HK-2 (cell line): ENCODE results near the gene GOLIM4.
A peak's percentile ranks its signal among the peaks of the same experiment; 100 is the strongest.
"Not testable (repeated sequence)": the region's sequence is repeated elsewhere in the genome, so short reads cannot be mapped to it uniquely, and the experiment has no call there.

ENCODE experiments used
- DNase-seq: peaks from one replicate; pipeline ENCODE4 v3.0.0-alpha.2; 2018; ENCODE audit not compliant: unreplicated experiment

Gene GOLIM4

GRCh38 chr3:168048414-168049330 is 47.1 kb downstream of the GOLIM4 start:
- no peak for DNase-seq

DNA sequence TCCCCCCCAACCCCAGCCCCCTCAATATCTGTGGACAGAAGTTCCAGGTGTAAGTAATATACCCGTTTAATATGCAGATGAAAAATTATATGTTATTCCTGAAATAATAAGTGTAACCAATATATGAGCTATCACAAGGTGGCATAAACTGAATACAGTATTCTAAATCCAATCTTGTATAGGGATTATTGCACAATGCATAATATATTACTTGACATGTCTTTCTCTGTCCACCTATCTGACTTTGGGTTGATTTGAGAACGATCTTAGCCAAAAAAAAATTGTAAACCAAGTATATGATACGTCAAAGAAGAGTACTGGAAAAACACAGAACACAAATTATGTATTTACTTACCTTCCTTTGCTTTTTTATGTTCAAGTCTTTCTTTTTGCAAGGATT is 47.8 kb downstream of the GOLIM4 start:
- no peak for DNase-seq

GRCh38 chr3:168047190-168047795 is 48.4 kb downstream of the GOLIM4 start:
- no peak for DNase-seq

DNA sequence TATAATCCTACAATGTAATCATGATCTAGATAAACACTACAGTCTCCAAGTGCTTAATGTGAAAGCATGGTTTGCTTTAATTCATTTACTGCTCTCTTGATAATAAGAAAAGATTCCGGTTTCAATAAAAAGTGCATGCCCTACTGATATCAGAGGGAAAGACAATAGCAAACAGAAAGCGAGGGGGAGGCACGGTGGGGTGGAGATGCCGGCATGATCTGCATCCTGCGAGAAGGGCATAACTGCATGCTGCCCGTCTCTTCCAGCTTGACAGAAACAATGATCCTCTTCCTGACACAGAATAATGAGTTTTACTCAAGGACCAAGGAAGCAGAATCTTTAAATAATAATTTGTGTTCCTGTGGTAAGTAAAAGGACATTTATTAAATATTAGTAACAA is 51.7 kb downstream of the GOLIM4 start:
- DNase-seq, result no peak

GRCh38 chr3:168040607-168041208 is 55.0 kb downstream of the GOLIM4 start:
- no peak for DNase-seq

GRCh38 chr3:168037020-168037419 is 58.7 kb downstream of the GOLIM4 start:
- DNase-seq, result no peak

- DNase-seq, result no peak
Observed at GRCh38 chr3:168036619-168037018, 59.1 kb downstream of the GOLIM4 start.

DNA sequence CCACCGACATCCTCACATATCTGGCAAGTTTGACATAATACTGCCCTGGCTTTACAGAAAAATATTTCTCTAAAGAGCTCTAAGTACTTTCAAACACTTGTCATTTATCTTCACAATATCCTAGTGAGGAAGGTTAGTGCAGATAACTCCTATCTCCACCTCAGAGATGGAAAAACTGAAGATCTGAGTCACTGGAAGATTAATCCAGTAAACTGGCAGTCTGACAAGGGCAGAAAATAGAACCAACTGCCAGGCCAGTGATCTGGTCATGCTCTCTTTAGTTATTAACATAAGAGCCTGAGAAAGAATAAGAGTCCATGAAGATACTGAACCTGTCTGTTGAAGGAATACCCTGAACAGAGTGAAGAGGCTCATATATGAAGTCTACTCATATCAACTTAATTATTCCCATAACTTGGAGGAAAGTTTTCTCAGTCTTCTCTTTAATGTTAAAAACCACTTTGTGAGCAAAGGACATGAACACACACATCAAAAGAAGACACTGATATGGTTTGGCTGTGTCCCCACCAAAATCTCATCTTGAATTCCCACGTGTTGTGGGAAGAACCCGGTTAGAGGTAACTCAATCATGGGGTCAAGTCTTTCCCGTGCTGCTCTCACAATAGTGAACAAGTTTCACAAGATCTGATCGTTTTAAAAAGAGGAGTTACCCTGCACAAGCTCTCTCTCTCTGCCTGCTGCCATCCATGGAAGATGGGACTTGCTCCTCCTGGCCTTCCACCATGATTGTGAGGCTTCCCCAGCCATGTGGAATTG is 61.4 kb downstream of the GOLIM4 start:
- no peak for DNase-seq

- no peak for DNase-seq
Observed at GRCh38 chr3:168030577-168030976, 65.1 kb downstream of the GOLIM4 start.

DNA sequence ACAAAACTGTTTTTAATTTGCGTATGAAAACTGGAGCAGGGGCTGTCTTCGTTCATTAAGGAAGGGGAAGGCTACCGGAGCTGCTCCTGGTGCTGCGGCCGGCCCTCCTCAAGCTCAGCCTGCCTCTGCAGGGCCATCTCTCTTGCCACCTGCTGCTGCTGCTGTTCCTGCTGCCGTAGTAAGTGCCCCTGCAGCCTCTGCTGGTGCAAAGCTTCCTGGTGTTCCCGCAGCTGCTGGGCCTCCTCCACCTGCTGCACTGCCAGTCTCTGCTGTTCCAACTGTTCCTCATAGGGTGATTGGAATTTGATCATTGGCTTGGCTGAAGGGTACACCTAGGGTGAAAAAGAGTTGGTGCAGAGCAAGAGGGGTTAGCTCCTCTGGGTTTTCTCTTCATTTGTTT is 66.0 kb downstream of the GOLIM4 start:
- DNase-seq, result no peak

- DNase-seq, result no peak
Observed at GRCh38 chr3:168028086-168028485, 67.6 kb downstream of the GOLIM4 start.

GRCh38 chr3:168026764-168027163 is 69.0 kb downstream of the GOLIM4 start:
- no peak for DNase-seq

GRCh38 chr3:168025076-168025475 is 70.6 kb downstream of the GOLIM4 start:
- DNase-seq, result no peak

DNA sequence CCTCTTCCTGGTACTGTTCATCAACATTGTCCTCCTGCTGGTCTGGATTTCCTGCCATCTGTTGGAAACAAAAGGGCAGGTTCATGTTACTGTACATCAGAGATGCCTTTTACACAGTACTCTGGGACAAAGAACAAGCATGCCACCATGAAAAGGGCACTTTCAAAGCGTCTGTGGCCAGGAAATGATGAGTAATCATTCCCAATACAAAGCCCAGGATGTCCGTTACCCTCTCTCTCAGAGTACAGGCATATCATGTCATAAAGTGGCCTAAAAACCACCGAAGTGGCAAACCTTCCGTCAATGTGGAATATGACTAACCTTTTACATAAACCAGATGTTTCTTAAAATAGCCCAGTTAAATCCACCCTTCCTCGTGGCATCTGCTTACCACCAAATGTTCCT is 71.2 kb downstream of the GOLIM4 start:
- peak; percentile 33 for DNase-seq

GRCh38 chr3:168021737-168022450 is 73.8 kb downstream of the GOLIM4 start:
- DNase-seq, result no peak

DNA sequence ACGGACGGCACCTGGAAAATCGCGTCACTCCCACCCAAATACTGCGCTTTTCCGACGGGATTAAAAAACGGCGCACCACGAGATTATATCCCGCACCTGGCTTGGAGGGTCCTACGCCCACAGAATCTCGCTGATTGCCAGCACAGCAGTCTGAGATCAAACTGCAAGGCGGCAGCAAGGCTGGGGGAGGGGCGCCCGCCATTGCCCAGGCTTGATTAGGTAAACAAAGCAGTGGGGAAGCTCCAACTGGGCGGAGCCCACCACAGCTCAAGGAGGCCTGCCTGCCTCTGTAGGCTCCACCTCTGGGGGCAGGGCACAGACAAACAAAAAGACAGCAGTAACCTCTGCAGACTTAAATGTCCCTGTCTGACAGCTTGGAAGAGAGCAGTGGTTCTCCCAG is 84.4 kb downstream of the GOLIM4 start:
- not testable (repeated sequence) for DNase-seq

GRCh38 chr3:168006584-168006983 is 89.1 kb downstream of the GOLIM4 start:
- DNase-seq, result no peak

- no peak for DNase-seq
Observed at GRCh38 chr3:168003911-168004310, 91.8 kb downstream of the GOLIM4 start.

DNA sequence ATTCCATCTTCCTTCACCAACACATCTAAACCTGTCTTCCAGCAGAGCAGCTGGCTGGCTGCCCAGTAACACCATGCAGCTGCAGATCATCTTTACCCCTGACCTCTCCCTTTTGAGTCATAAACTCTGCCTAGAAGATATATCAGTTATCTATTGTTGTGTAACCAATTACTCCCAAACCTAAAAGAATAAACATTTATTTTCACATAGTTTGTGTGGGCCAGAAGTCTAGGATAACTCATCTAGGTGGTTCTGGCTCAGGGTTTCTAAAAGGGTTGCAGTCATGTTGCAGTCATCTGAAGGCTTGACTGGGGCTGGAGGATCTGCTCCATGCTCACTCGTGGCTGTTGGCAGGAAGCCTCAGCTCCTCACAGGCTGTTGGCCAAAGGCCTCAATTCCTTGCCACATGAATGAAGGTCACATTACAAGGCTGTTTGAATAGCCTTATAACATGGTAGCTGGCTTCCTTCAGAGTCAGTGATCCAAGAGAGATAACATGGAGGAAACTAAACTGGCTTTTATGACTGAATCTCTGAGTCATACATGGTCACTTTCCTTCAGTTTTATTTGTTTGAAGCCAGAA is 92.8 kb downstream of the GOLIM4 start:
- DNase-seq, result no peak

- DNase-seq, result no peak
Observed at GRCh38 chr3:168001244-168001643, 94.5 kb downstream of the GOLIM4 start.

GRCh38 chr3:167998253-167998652 is 97.5 kb downstream of the GOLIM4 start:
- DNase-seq, result no peak
